Measurements from ENCODE around the gene ADAMTS6.
"Not testable (repeated sequence)": the region's sequence is repeated elsewhere in the genome, so short reads cannot be mapped to it uniquely, and the experiment has no call there.

Gene ADAMTS6

GRCh38 chr5:65462139-65462705, 19.5 kb downstream of the ADAMTS6 start:
- no peak for DNase-seq

GRCh38 chr5:65461490-65461889, 20.2 kb downstream of the ADAMTS6 start:
- DNase-seq, result no peak

DNA sequence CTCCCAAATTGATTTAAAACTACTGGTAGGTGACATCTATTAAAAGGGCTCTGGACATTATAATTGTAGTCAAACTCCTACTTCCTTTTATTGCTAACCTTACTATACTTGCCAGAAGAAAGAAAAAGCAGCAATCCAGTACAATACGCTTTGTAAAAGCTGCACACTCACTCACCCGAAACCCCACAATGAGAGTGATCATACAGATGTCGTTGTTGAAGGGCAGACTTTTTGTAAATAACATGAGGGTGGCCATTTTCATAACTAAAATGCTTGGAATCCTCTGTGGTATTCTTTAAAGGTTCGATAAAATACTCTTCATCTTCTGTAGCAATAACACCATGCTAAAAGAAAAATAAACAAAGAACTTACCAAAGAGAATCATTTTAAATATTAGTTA, 21.7 kb downstream of the ADAMTS6 start:
- no peak for DNase-seq

GRCh38 chr5:65455064-65455463, 26.7 kb downstream of the ADAMTS6 start:
- DNase-seq, result no peak

DNA sequence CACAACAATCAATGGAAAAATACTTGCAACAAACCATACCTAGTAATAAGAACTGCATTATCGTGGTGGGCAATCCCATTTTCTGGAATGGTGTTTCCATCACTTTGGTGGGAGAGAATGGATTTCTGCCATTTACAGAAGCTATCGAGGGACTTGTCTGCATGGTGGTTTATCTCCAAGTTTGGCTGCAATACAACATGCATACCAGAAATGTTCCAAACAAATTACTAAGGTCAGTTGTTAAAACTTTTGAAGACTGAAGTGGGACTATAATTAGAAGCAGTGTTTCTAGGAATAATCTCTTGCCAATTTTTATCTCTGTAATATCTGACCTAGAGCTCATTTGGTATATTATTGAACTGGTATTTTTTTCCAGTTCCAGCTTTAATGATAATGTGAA, 30.3 kb downstream of the ADAMTS6 start:
- DNase-seq, result no peak

DNA sequence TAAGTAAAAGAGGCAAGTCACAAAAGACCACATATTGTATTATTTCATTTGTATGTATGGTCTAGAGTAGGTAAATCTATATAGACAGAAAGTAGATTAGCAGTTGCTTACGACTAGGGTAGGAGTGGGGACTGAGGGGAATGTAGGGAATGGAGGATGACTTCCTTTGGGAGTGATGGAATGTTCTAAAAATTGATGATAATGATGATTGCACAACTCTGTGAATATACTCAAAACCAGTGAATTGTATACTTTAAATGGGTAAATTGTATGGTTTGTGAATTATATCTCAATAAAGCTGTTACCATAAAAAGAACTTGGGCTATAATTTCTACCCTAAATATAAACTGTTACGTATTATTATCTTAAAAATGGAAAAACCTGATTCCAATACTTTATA, 35.0 kb downstream of the ADAMTS6 start:
- no peak for DNase-seq

DNA sequence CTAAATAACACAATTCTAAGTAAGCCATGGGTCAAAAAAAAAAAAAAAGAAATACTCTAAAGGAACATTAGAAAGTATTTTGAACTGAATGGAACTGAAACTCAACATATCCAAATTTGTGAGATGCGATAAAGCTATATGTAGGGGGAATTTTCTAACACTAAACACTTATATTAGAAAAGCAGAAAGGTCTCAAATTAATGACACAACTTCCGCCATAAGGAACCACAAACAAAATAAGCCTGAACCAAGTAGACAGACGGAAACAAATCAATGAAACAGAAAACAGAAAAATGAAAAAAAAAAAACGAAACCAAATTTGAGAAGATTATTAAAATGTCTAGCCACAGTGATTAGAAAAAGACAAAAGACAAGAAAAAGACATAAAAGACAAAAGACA, 39.9 kb downstream of the ADAMTS6 start:
- DNase-seq, result no peak

DNA sequence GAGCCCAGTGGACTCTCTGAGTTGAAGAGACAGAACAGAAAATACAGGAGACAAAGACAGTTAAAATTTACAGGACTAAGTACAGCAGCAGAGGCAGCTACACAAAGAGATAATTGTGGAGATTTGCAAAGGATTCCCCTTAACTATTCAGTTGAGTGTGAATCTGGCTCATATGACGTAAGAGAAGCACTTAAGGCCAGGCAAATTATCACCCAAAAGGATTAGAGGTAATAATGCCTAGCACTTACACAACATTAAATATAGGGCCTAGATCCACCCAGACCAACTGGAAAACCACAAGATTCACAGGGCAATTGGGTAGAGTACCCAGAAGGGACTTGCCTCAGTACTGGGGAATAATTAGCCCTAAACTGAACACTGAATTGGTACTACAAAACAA, 41.3 kb downstream of the ADAMTS6 start:
- DNase-seq, result no peak

GRCh38 chr5:65434122-65434521, 47.6 kb downstream of the ADAMTS6 start:
- DNase-seq, result no peak

DNA sequence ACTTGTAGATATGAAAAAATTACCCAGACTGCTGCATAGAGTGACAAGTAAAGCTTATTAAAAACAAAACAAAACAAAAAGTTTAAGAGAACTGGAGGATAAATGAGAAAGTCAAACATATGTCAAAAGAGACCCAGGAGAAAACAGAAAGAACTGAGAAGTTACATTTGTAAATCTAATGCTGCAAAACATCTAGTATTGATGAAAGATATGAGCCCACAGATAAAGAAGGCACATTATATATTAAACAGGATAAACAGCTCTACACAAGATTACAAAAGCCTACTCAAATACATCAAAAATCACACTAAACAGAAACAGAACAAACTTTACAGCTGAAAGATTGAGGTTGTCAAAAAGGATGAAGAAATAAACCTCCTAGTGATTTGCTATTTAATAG, 55.1 kb downstream of the ADAMTS6 start:
- DNase-seq, result no peak

GRCh38 chr5:65423623-65424022, 58.1 kb downstream of the ADAMTS6 start:
- DNase-seq, result no peak

- no peak for DNase-seq
These were observed 63.1 kb downstream of the ADAMTS6 start for GRCh38 chr5:65418661-65419060.

DNA sequence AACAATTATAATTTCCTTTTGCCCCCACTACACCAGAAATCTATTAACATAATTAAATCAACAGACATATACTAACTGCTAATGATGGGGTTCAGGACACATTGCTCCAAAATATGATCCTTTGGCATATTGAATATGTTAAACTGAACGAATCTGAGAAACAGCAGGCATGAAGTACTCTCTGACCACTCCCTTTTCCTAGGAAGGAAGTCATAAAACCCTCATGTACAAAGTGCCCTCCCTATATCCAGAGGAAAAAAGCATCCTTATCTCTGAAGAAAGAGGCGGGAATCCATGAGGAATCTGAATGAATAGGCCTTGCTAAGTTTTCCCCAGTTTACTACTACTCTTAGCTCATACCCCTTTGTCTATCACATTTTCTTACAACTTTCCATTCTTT, 67.9 kb downstream of the ADAMTS6 start:
- DNase-seq, result no peak

DNA sequence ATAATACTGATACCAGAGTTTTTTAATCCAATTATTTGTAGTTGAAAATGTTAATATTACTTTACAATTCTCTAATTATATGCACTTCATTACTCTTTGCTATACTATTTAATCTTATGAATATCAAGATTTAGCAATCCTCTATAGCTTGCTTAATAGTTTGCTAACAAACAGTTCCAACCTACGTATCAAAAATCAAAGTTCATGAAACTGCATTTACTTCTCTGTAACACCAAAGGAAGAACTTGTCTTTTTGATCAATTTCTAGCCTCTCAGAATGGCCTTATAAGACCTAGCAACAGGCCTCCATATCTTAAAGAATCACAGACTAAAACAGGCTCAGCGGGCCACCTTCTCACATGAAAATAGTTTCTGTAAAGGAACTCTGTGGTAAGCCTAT, 68.9 kb downstream of the ADAMTS6 start:
- no peak for DNase-seq

DNA sequence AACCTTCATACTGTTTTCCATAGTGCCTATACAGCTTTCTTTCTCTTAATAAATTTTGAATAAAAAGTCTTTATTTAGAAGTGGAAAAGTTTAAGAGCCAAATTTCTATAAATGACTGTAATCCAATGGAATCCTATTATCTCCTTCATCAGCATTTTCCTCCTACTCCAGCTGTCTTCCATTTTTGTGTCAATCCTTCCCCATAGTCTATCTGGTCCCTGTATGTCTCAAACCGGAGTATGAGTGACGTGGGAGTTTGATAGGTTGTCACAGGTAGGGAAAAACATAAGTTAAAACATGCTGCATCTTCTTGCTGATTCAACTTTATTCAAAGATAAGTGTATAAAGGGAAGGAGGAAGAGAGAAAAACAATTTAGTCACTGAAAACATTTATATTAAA, 70.4 kb downstream of the ADAMTS6 start:
- no peak for DNase-seq

GRCh38 chr5:65395526-65396155, 86.1 kb downstream of the ADAMTS6 start:
- DNase-seq, result no peak

GRCh38 chr5:65394087-65394486, 87.6 kb downstream of the ADAMTS6 start:
- no peak for DNase-seq

DNA sequence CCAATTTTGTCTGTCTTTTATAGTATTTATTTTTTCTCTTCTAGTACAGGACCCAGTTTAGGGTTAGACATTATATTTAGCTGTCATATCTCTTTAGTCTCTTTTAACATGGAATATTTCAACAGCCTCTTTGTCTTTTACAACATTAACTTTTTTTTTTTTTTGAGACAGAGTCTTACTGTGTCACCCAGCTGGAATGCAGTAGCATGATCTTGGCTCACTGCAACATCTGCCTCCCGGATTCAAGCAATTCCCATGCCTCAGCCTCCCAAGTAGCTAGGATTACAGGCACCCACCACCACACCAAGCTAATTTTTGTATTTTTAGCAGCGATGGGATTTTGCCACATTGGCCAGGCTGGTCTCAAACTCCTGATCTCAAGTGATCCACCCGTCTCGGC, 90.1 kb downstream of the ADAMTS6 start:
- DNase-seq, result no peak

DNA sequence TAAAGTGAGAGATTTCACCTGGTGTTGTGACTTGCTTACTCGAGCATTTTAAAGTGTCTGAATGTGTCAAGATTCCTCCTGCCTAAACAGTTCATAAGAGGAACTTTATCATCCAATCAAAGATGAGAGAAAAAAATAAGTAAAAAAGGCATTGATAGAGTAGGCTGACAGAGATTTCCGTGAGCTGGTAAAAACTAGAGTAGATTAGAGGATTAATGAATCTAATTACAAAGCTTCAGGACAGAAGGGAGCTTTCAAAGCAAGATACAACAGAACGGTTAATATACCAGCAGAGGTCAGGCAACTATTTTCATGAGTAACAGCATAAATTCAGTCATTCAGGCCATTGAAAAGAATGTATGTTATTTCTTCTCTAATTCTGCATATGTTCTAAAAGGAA, 91.5 kb downstream of the ADAMTS6 start:
- no peak for DNase-seq

DNA sequence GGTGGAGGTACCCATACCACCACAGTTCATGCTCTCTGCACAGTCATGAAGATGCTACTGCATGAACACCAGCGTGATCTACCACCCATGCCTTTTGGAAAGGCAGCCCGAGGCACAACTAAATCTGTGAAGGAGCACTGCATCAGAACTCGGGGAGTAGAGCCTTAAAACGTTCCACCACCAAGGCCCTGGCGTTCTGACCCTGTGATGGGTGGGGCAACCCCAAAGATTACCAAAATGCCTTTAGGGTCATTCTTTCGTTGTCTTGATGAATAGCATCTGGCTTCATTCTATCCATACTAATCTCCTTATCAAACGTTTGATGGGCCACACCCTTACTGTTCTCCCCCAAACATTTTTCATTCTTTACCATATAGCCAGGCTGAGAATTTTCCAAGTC, 97.9 kb downstream of the ADAMTS6 start:
- no peak for DNase-seq

GRCh38 chr5:65382582-65382981, 99.1 kb downstream of the ADAMTS6 start:
- no peak for DNase-seq

GRCh38 chr5:65370505-65370904, 111.2 kb downstream of the ADAMTS6 start:
- not testable (repeated sequence) for DNase-seq

DNA sequence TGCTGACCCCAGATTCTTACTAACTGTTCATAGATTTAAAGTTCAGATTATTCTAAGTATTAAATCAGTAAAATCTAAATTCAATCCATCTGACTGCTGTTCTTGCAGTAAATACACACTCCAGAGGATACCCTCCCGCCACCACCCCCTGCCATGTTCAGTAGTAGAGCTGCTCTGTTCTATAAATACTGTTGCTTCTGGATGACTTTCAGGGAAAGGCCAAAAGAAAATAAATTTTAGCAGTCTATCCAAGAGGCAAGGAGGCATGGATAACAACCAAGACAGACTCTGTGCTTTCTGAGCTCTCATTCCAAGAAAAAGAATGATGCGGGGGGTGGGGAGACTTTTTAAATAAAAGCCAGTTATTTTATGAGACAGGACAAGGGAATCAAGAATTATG, 115.1 kb downstream of the ADAMTS6 start:
- DNase-seq, result no peak

DNA sequence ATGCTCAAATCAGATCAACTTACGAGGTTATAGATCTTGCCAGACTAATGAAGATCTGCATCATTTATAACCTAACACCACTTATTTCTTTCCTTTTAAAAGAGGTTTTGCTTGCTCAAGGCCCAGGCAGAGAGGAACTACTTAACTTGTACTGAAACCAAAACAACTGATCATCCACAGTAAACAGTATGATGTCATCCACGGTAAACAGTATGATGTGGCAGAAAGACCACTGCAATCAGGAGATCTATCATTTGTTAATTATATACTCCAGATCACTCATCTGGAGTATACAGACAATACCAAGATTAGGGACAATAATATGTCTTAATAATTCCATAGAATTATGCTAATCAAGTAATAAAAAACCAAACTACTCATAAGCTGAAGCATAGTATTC, 116.8 kb downstream of the ADAMTS6 start:
- no peak for DNase-seq

- DNase-seq, result no peak
These were observed 118.2 kb downstream of the ADAMTS6 start for GRCh38 chr5:65363499-65363898.

Data from NCI-H510A (cell line).